ENCODE data around the gene MTRF1L.
"Not testable (repeated sequence)": the region's sequence is repeated elsewhere in the genome, so short reads cannot be mapped to it uniquely, and the experiment has no call there.

MTRF1L gene

GRCh38 chr6:153003366-153003690 is 819 bp upstream of the MTRF1L start:
- FAIRE-seq: no peak
- DNase-seq (ENCODE audit: insufficient read length, low spot score): no peak

DNA sequence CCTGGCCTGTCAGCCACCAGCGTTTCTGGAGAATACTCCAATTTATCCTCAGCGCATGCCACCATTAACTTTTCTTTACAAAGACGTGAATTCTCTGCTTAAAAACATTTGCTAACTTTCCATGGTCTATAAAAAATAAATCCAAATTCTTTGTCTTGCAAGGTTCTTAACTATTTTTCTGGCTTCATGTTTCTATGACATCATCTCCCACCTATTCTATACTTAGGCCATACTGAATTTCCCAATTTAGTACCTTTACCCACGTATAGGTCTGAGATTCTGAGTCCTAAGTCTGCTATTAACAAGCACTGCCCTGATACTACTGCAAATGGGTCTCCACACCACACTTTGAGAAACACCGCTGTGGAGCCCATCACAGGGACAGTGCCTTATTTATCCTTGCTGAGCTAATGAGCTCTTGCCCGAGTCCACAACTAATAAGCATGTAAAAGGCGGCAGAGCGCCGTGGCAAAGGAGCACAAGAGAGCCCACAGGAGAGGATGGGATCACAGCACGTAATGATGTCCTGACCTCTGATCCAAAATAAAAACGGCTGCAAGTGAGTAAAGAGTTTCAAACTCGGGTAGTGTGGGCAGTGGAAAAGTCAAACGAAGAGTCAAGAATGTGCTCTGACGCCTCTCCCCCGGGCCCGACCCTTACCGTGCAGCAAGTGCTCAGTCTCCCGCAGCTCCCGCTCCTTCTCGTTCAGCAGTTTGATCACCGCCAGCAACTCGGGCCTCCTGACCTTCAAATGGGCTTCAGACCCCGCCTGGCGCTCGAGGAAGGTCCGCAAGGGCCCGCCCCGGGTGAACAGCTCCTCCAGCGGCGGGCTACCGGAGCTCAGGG is 519 bp downstream of the MTRF1L start:
- DNase-seq (ENCODE audit: insufficient read length, low spot score): no peak
- FAIRE-seq: no peak
- TF ChIP-seq, protein P1, sequence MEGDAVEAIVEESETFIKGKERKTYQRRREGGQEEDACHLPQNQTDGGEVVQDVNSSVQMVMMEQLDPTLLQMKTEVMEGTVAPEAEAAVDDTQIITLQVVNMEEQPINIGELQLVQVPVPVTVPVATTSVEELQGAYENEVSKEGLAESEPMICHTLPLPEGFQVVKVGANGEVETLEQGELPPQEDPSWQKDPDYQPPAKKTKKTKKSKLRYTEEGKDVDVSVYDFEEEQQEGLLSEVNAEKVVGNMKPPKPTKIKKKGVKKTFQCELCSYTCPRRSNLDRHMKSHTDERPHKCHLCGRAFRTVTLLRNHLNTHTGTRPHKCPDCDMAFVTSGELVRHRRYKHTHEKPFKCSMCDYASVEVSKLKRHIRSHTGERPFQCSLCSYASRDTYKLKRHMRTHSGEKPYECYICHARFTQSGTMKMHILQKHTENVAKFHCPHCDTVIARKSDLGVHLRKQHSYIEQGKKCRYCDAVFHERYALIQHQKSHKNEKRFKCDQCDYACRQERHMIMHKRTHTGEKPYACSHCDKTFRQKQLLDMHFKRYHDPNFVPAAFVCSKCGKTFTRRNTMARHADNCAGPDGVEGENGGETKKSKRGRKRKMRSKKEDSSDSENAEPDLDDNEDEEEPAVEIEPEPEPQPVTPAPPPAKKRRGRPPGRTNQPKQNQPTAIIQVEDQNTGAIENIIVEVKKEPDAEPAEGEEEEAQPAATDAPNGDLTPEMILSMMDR (IDR thresholded peaks at IDR 0.05; ENCODE audit: insufficient read depth, missing control alignments): no peak

More at GRCh38 chr6:153003366-153003690, 819 bp upstream of the MTRF1L start:
- TF ChIP-seq, protein P1 (IDR thresholded peaks at IDR 0.05; ENCODE audit: insufficient read depth, missing control alignments): no peak

DNA sequence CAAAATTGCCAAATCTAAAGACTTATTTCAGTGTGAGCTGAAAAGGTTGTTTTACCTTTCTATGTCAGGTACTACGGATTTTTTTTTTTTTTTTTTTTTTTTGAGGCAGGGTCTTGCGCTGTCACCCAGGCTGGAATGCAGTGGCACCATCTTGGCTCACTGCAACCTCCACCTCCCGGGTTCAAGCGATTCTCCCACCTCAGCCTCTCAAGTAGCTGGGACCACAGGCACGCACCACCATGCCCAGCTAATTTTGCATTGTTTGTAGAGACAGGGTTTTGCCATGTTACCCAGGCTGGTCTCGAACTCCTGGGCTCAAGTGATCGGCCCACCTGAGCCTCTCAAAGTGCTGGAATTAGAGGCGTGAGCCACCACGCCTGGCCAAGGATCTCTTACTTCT is 1.7 kb downstream of the MTRF1L start:
- not testable (repeated sequence) for DNase-seq (ENCODE audit: insufficient read length, low spot score); FAIRE-seq

- no peak for FAIRE-seq
- DNase-seq (ENCODE audit: insufficient read length, low spot score): no peak
- TF ChIP-seq, protein P1 (IDR thresholded peaks at IDR 0.05; ENCODE audit: insufficient read depth, missing control alignments): no peak
Observed at GRCh38 chr6:153000243-153000642, 2.3 kb downstream of the MTRF1L start.

- FAIRE-seq; DNase-seq (ENCODE audit: insufficient read length, low spot score): not testable (repeated sequence)
Observed at GRCh38 chr6:152999538-152999937, 3.0 kb downstream of the MTRF1L start.

- DNase-seq (ENCODE audit: insufficient read length, low spot score) (no peak), FAIRE-seq (no peak)
- TF ChIP-seq, protein P1 (IDR thresholded peaks at IDR 0.05; ENCODE audit: insufficient read depth, missing control alignments): no peak
Observed at GRCh38 chr6:152993847-152994246, 8.7 kb downstream of the MTRF1L start.

DNA sequence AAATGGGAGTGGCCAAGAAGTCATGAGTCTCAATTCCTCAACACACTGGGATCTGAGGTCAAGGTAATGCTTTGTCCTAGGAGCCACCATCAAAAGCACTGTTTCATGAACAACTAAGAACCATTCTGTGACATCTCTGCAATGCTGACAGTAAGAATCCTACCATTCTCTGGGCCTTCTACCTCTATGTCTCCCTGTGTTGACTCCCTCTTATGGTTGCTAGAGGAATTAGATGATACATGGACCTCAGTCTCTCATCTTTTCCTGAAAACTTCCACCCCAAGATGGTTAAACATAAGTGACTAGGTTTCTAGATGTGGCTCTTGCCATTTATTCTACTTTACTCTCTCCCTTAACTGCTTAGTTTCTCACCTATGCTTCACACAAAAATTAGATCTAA is 9.1 kb downstream of the MTRF1L start:
- TF ChIP-seq, protein P1 (IDR thresholded peaks at IDR 0.05; ENCODE audit: insufficient read depth, missing control alignments): peak; percentile 7
- FAIRE-seq (peak; percentile 21), DNase-seq (ENCODE audit: insufficient read length, low spot score) (no peak)

DNA sequence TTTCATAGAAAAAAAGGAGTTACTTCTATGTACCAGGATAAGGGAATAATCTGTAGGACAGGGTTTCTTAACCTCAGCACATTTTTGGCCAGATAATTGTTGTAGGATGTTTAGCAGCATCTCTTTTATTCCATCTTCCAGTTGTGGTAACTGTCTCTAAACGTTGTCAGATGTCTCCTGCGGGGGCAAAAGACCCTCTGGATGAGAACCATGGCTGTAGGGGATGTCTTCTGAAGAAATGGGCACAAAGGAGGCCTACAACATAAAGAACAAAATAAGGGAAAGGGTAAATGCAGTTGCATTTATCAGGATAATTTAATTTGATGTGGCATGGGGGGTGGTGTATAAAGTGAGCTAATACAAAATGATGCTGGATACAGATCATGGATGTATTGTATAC is 15.5 kb downstream of the MTRF1L start:
- DNase-seq (ENCODE audit: insufficient read length, low spot score) (no peak), FAIRE-seq (no peak)
- TF ChIP-seq, protein P1 (IDR thresholded peaks at IDR 0.05; ENCODE audit: insufficient read depth, missing control alignments): no peak

DNA sequence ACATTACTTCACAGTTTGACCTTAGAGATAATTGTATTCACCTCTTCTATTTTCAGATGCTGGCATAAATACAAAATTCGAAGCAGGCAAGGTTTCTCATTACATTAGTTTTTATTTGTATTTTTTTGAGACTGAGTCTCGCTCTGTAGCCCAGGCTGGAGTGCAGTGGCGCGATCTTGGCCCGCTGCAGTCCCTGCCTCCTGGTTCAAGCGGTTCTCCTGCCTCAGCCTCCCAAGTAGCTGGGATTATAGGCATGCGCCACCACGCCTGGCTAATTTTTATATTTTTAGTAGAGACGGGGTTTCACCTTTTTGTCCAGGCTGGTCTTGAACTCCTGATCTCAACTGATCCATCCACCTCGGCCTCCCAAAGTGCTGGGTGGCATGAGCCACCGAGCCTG is 17.2 kb downstream of the MTRF1L start:
- FAIRE-seq: not testable (repeated sequence)

More for the DNA sequence above, 17.2 kb downstream of the MTRF1L start:
- DNase-seq (ENCODE audit: insufficient read length, low spot score): not testable (repeated sequence)
